Muscle layer of duodenum (tissue), 2 donors: Measurements from ENCODE around the gene RBPJ.

ENCODE experiments used
- H3K27ac ChIP-seq: one replicate; pipeline ENCODE4 v1.7.0; 2013; ENCODE audit warnings: mild to moderate bottlenecking, low read length
- H3K27me3 ChIP-seq: one replicate; pipeline ENCODE4 v1.7.0; 2013; ENCODE audit warnings: low read depth, mild to moderate bottlenecking, control low read depth, low read length
- H3K36me3 ChIP-seq, 2 donors: one replicate each; pipeline ENCODE4 v1.7.0; 2013; ENCODE audit warnings: low read length in 2 of 2, control low read depth in 1 of 2, mild to moderate bottlenecking in 1 of 2; ENCODE audit not compliant: insufficient read depth in 2 of 2, control insufficient read depth in 1 of 2
- H3K4me1 ChIP-seq, 2 donors: one replicate each; pipeline ENCODE4 v1.7.0; 2013; ENCODE audit warnings: low read length in 2 of 2, mild to moderate bottlenecking in 2 of 2, control low read depth in 1 of 2, moderate library complexity in 1 of 2; ENCODE audit not compliant: insufficient read depth in 2 of 2, control insufficient read depth in 1 of 2
- H3K4me3 ChIP-seq, 2 donors: one replicate each; pipeline ENCODE4 v1.7.0; 2013; ENCODE audit warnings: low read length in 2 of 2, low read depth in 1 of 2, mild to moderate bottlenecking in 1 of 2
- H3K9me3 ChIP-seq, 2 donors: one replicate each; pipeline ENCODE4 v1.7.0; 2013; ENCODE audit warnings: low read length in 2 of 2, control low read depth in 1 of 2, mild to moderate bottlenecking in 1 of 2; ENCODE audit not compliant: control insufficient read depth in 1 of 2
- donor health status: healthy.

RBPJ gene

GRCh38 chr4:26322346-26322745, 1.5 kb downstream of the RBPJ start:
- Histone ChIP-seq H3K9me3 (no peaks in the 10 kb centered on the region), H3K27ac (peak overlapping the region; percentile 90), H3K27me3 (no peaks in the 10 kb centered on the region), H3K36me3 (no peaks in the 10 kb centered on the region), H3K4me3 (peak overlapping the region; percentile 80 to 95), H3K4me1 (peaks cover 5 to 45% of the 10 kb centered on the region in 2 donors)

- no peaks in the 10 kb centered on the region for H3K36me3 ChIP-seq
- no peak overlapping the region for H3K27ac ChIP-seq
- no peak overlapping the region for H3K4me3 ChIP-seq
- peaks cover 5 to 45% of the 10 kb centered on the region in 2 donors for H3K4me1 ChIP-seq
- no peaks in the 10 kb centered on the region for H3K9me3 ChIP-seq
- H3K27me3 ChIP-seq = no peaks in the 10 kb centered on the region
These were observed 3.0 kb downstream of the RBPJ start for GRCh38 chr4:26323821-26324220.

GRCh38 chr4:26325191-26325590, 4.4 kb downstream of the RBPJ start:
- Histone ChIP-seq H3K36me3 (no peaks in the 10 kb centered on the region), H3K27me3 (no peaks in the 10 kb centered on the region), H3K27ac (no peak overlapping the region), H3K9me3 (no peaks in the 10 kb centered on the region), H3K4me3 (no peak overlapping the region), H3K4me1 (peaks cover 5 to 45% of the 10 kb centered on the region in 2 donors)

GRCh38 chr4:26326791-26327190, 6.0 kb downstream of the RBPJ start:
- Histone ChIP-seq H3K27ac (no peak overlapping the region), H3K27me3 (no peaks in the 10 kb centered on the region), H3K9me3 (no peaks in the 10 kb centered on the region), H3K4me1 (peaks cover 13 to 54% of the 10 kb centered on the region in 2 donors), H3K36me3 (no peaks in the 10 kb centered on the region), H3K4me3 (no peak overlapping the region)

DNA sequence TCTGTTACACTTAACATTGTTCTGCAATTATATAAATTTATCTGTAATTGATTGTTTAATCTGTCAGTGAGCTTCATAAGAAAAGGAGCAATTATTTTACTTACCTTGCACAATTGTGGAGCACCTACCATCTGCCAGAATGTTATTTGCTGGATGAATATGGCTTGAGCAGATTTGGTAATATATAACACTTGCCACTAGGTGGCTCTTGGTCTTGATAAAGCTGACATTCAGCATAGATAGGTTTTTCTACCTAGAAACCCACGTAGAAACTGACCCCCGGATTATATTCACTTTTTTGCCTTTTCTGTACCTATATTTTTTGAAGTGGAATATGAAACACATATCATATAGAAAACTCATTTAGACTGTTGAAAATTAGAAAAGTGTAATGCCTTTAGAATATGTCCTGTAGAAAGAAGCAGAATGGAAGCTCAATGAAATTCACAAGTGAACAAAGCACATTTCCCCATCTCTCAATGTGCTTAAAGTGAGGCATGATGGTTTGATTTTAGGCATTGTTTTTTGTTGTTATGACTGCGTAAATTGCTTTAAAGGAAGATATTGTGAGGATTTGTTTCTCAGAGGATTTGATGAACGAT, 9.5 kb downstream of the RBPJ start:
- Histone ChIP-seq H3K36me3 (no peaks in the 10 kb centered on the region), H3K9me3 (no peaks in the 10 kb centered on the region), H3K27me3 (no peaks in the 10 kb centered on the region), H3K27ac (no peak overlapping the region), H3K4me1 (peaks cover 7 to 27% of the 10 kb centered on the region in 2 donors), H3K4me3 (no peak overlapping the region)

DNA sequence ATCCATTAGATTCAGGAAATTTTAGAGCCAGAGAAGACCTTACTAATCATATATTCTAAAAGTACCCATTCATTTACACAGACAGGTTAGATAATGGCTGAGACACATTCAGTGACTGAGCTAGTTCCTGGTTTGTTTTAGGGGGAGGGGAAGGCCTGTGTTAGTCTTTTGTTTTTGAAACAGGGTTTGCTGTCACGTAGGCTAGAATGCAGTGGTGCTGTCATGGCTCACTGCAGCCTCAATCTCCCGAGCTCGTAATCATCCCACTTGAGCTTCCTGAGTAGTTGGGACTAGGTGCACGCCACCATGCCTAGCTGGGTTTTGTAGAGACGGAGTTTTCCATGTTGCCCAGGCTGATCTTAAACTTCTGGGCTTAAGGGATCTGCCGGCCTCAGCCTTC, 10.1 kb downstream of the RBPJ start:
- Histone ChIP-seq H3K9me3 (no peaks in the 10 kb centered on the region), H3K4me1 (peaks cover 7 to 23% of the 10 kb centered on the region in 2 donors), H3K27me3 (no peaks in the 10 kb centered on the region), H3K36me3 (no peaks in the 10 kb centered on the region), H3K4me3 (no peak overlapping the region), H3K27ac (no peak overlapping the region)

GRCh38 chr4:26331380-26331950, 10.7 kb downstream of the RBPJ start:
- Histone ChIP-seq H3K36me3 (no peaks in the 10 kb centered on the region), H3K27me3 (no peaks in the 10 kb centered on the region), H3K27ac (no peak overlapping the region), H3K4me1 (peaks cover 7 to 23% of the 10 kb centered on the region in 2 donors), H3K4me3 (no peak overlapping the region), H3K9me3 (no peaks in the 10 kb centered on the region)

DNA sequence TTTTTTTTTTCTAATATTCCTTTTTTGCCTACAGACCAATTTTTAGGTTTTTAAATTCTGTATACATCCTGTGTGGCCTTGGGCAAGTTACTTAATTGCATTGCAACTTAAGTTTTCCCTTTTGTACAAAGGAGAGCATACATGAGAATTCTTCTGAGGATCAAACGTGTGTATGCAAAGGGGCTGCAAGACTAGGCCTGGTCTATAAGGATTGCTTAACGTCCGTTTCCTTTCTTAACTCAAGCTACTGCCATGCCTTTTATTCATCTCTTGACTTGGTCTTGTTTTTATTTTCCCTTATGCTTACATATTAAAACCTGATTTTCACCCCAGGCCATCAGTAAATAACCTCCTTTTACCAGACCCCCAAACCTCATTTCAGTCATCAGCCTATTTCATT, 13.6 kb downstream of the RBPJ start:
- no peaks in the 10 kb centered on the region for H3K27me3 ChIP-seq
- no peaks in the 10 kb centered on the region for H3K36me3 ChIP-seq
- no peaks in the 10 kb centered on the region for H3K9me3 ChIP-seq
- no peak overlapping the region for H3K4me3 ChIP-seq
- H3K4me1 ChIP-seq = peaks cover 7 to 19% of the 10 kb centered on the region in 2 donors
- H3K27ac ChIP-seq = no peak overlapping the region

DNA sequence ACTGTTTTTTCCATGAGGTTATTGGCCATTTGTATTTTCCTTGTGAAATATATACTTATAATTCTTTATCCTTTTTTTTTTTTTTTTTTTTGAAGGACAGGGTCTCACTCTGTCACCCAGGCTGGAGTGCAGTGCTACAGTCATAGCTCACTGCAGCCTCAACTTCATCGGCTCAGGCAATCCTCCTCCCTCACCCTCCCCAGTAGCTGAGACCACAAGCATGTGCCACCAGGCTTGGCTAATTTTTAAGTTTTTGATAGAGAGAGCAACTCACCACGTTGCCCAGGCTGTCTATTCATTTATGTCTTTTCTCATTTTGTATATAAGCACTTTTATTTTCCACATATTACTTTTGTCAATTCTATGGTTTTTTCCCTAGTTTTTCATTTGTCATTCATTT, 16.8 kb downstream of the RBPJ start:
- no peak overlapping the region for H3K27ac ChIP-seq
- H3K36me3 ChIP-seq = no peaks in the 10 kb centered on the region
- H3K4me1 ChIP-seq = peaks cover 5 to 22% of the 10 kb centered on the region in 2 donors
- H3K9me3 ChIP-seq = no peaks in the 10 kb centered on the region
- H3K4me3 ChIP-seq = no peak overlapping the region
- no peaks in the 10 kb centered on the region for H3K27me3 ChIP-seq

DNA sequence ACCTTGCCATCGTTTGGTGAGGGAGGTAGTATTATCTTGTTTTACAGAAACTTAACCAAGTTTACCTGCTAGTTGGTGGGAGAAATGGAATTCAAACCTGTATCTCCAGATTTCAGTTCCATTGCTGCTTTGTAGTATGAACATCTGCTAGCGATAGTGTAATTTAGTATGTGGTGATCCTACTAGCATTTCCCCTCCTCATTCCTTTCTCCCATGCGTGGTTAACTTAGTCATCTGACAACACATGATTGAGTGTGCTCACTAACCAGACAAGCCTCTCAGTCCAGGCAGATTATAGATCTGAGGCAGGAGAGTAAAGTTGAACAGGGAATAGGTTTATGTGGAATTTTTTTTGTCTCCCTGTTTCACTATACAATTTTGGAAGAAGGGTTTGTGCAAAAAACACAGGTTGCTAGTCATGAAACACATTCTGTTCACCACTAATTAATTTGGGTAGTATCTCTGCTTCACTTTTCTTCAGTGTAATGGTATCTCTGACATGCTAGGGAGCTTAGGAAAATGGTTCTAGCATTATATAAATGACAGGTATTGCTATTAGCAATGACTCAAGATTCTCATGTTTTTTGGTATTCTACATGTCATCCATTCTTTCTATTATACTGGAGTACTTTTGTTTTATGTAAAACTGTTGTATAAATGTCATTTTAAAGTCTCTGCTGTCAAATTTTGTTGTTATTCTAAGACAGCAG, 21.7 kb downstream of the RBPJ start:
- Histone ChIP-seq H3K4me1 (peaks cover 5 to 32% of the 10 kb centered on the region in 2 donors), H3K9me3 (no peaks in the 10 kb centered on the region), H3K4me3 (no peak overlapping the region), H3K27me3 (no peaks in the 10 kb centered on the region), H3K36me3 (no peaks in the 10 kb centered on the region), H3K27ac (no peak overlapping the region)

DNA sequence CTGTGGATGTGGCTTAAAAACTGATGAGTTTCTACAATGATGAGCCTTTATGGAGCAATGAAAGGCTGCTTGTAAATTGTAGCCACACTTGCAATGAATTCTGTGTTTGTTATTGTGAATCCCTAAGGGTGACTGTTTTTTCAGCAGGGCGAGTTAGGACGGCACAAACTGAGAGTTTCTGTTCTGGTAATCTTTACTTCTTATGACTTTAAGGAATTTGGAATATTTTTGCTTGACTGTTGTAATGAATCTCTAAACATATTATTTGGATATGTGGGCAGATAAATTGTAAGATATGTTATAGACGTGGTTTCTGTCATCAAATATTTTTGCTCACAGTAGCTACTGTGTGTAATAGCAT, 22.2 kb downstream of the RBPJ start:
- Histone ChIP-seq H3K4me3 (no peak overlapping the region), H3K36me3 (no peaks in the 10 kb centered on the region), H3K4me1 (peaks cover 5 to 32% of the 10 kb centered on the region in 2 donors), H3K27ac (no peak overlapping the region), H3K9me3 (no peaks in the 10 kb centered on the region), H3K27me3 (no peaks in the 10 kb centered on the region)
